Cardiac muscle cell (in vitro differentiated cells and primary cell): Measurements from ENCODE around the gene ABT1. TPM values are rescaled to one million over a fixed set of nuclear protein-coding genes. Genes with fewer than 3 reads are reported as not detected.

Experiments
- DNase-seq, 2 donors: peaks; one replicate each; pipeline versions ENCODE4 v3.0.0 to v3.0.0-alpha.2; 2010 to 2017; ENCODE audit warnings: low read depth in 1 of 2, low spot score in 1 of 2
- H3K27ac ChIP-seq: fragments of 200-600 bp; sonication (generic); 2 replicates; pipeline ENCODE4 v1.5.1; 2016
- H3K27me3 ChIP-seq: fragments of 200-600 bp; sonication (generic); 2 replicates; pipeline ENCODE4 v1.6.0; 2016; ENCODE audit warnings: control low read depth
- H3K36me3 ChIP-seq: fragments of 200-600 bp; sonication (generic); 2 replicates; pipeline ENCODE4 v1.5.1; 2016; ENCODE audit warnings: control low read depth
- H3K4me1 ChIP-seq: fragments of 200-600 bp; sonication (generic); 2 replicates; pipeline ENCODE4 v1.8.1; 2017; ENCODE audit warnings: low read depth, mild to moderate bottlenecking, mixed run types
- H3K4me3 ChIP-seq: fragments of 200-600 bp; sonication (generic); 2 replicates; pipeline ENCODE4 v1.5.1; 2016; ENCODE audit warnings: mild to moderate bottlenecking
- H3K9me3 ChIP-seq: fragments of 200-600 bp; sonication (generic); 2 replicates; pipeline ENCODE4 v1.5.1; 2017; ENCODE audit warnings: low read depth, mild to moderate bottlenecking, control low read depth
- polyA plus RNA-seq: library from polyadenylated mRNA; unstranded; fragments of >200 nt; fragmentation: Nextera tagmentation; extraction: Ambion mirVana; gene quantifications from 2 replicates; pipeline ENCODE4 v1.2.1, GENCODE V29; 2016
- total RNA-seq: library from RNA; depleted of rRNA; stranded (reverse); fragments of >200 nt; gene quantifications from 2 replicates; pipeline ENCODE4 v1.2.3, GENCODE V29; 2016
- TF ChIP-seq, protein P1 (sequence below): IDR thresholded peaks from 2 replicates; pipeline ENCODE4 v1.5.1; 2012; ENCODE audit warnings: low read depth, mild to moderate bottlenecking, low read length

The ABT1 gene
- total and polyA plus RNA-seq, 2 experiments from 2014 or later: 21.2 to 30.2 TPM

GRCh38 chr6:26553264-26553634 is 43.5 kb upstream of the ABT1 start:
- no peaks in the 10 kb centered on the region for H3K27me3 ChIP-seq
- H3K4me3 ChIP-seq: peak overlapping the region; percentile 57
- peak overlapping the region; percentile 34 for H3K27ac ChIP-seq
- no peaks in the 10 kb centered on the region for H3K9me3 ChIP-seq
- no peaks in the 10 kb centered on the region for H3K4me1 ChIP-seq
- no peaks in the 10 kb centered on the region for H3K36me3 ChIP-seq
- TF ChIP-seq, protein P1, sequence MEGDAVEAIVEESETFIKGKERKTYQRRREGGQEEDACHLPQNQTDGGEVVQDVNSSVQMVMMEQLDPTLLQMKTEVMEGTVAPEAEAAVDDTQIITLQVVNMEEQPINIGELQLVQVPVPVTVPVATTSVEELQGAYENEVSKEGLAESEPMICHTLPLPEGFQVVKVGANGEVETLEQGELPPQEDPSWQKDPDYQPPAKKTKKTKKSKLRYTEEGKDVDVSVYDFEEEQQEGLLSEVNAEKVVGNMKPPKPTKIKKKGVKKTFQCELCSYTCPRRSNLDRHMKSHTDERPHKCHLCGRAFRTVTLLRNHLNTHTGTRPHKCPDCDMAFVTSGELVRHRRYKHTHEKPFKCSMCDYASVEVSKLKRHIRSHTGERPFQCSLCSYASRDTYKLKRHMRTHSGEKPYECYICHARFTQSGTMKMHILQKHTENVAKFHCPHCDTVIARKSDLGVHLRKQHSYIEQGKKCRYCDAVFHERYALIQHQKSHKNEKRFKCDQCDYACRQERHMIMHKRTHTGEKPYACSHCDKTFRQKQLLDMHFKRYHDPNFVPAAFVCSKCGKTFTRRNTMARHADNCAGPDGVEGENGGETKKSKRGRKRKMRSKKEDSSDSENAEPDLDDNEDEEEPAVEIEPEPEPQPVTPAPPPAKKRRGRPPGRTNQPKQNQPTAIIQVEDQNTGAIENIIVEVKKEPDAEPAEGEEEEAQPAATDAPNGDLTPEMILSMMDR: no peak
- peak; percentile 74 to 77 for DNase-seq

- no peaks in the 10 kb centered on the region for H3K36me3 ChIP-seq
- peak; percentile 74 to 93 for DNase-seq
Measured at GRCh38 chr6:26553635-26554446, 42.9 kb upstream of the ABT1 start.

DNA sequence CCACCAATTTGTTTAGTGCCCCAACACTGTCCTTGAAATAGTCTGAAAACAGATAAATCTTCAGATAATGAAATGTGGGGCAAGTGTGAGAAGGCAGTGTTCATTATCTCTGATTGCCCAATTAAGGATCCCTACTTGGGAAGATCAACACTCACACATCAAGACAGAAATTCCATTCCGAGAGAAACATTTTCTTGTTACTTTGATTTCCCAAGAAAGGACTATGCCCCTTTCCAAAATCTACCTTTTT is 42.4 kb upstream of the ABT1 start:
- H3K27ac ChIP-seq: no peak overlapping the region

More at GRCh38 chr6:26553635-26554446, 42.9 kb upstream of the ABT1 start:
- H3K4me1 ChIP-seq: no peaks in the 10 kb centered on the region
- TF ChIP-seq, protein P1: no peak
- no peaks in the 10 kb centered on the region for H3K27me3 ChIP-seq
- no peaks in the 10 kb centered on the region for H3K9me3 ChIP-seq
- peak overlapping the region; percentile 57 for H3K4me3 ChIP-seq
- H3K27ac ChIP-seq: peak overlapping the region; percentile 34

DNA sequence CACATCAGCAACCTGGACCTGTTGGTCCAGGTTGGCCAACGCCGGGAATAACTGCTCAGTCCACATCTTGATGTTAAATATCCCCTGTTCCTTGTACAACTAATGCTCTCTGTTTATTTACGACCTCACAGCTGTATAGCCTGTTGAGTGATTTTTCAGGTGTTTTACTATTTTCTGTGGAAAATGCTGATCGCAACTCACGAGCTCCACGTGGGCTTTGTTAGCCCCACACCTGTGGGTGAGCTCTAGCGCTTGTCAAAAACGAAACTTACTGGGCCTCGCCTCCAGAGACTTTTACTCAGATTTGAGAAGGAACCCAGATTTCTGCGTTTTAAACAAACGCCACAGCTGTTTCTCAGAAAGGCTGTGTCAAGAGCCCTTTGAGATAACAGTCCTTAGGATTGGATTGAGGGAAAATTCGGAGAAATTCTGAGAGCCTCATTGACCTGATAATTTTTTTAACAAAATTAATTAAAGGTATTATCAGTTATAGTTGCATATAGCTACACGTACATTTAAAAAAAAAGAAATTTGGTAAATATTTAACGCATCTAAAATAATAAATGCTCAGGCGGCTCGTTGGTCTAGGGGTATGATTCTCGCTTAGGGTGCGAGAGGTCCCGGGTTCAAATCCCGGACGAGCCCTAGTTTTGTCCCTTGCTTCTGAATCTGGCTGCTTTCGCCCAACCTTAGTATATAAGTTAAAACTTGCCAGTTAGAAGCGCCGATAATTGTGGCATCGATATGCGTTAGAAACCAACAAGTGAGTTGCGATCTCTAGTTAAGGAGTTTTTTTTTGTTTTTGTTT is 41.9 kb upstream of the ABT1 start:
- H3K4me3 ChIP-seq: peak overlapping the region; percentile 57
- no peaks in the 10 kb centered on the region for H3K4me1 ChIP-seq
- TF ChIP-seq, protein P1: no peak
- DNase-seq: peak in 1 of 2 donors; percentile 73
- no peak overlapping the region for H3K27ac ChIP-seq
- no peaks in the 10 kb centered on the region for H3K27me3 ChIP-seq
- H3K9me3 ChIP-seq: no peaks in the 10 kb centered on the region
- no peaks in the 10 kb centered on the region for H3K36me3 ChIP-seq

More for the DNA sequence above, 42.4 kb upstream of the ABT1 start:
- Histone ChIP-seq H3K4me1 (no peaks in the 10 kb centered on the region), H3K36me3 (no peaks in the 10 kb centered on the region), H3K9me3 (no peaks in the 10 kb centered on the region), H3K27me3 (no peaks in the 10 kb centered on the region), H3K4me3 (peak overlapping the region; percentile 57)
- DNase-seq: no peak
- TF ChIP-seq, protein P1: no peak

DNA sequence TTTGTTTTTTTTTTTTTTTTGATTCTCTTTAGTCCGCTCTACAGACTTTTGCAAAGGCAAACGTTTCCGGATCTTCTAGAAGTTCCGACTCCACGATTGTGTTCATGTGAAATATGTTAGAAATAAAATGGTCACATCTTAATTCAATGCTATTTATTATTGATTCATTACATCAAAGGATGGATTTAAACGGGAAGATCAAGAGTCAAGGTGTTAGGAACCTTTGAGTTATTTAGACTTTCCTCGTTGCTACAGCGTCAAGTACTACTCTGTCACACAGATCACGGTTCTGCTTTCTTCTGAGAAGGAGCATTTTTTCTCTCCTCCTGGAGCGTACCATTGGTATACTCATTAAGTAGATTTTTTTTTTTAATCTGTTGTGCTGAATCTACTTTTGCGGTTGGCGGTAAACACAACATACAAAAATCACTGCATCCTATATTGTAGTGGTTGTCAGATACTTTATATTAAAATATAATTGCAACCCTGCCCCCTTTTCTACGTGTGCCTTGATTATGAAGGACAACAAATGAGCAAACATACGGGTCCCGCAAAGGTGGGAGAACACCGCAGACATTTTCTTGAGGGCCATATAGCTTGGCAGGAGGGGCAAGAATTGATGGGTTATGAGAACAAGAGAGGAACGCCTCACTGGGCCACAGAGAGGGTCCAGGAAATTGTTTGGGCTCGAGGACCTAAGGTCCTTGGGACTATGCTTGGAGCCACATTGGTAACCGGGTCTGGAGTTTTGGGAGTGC is 41.1 kb upstream of the ABT1 start:
- H3K36me3 ChIP-seq: no peaks in the 10 kb centered on the region
- H3K4me1 ChIP-seq: no peaks in the 10 kb centered on the region
- peak in 1 of 2 donors; percentile 48 for DNase-seq
- TF ChIP-seq, protein P1: no peak
- H3K9me3 ChIP-seq: no peaks in the 10 kb centered on the region
- peak overlapping the region; percentile 57 for H3K4me3 ChIP-seq
- no peak overlapping the region for H3K27ac ChIP-seq
- no peaks in the 10 kb centered on the region for H3K27me3 ChIP-seq
